MCF 10A (cell line): ENCODE results near the gene SLC22A23. TPM values are rescaled to one million over a fixed set of nuclear protein-coding genes. Genes with fewer than 3 reads are reported as not detected.

Source experiments
- BruUV-seq: library from RNA; stranded (reverse); fragments of 400-500 nt; replicated peaks from 2 replicates; lab custom pipeline; 2021; lab: Mats Ljungman, UMichigan
- CTCF ChIA-PET: fragments of 300-600 bp; sonication (Branson Sonifier 250); formaldehyde crosslinking; extraction: SDS; loops from one replicate; lab custom pipeline; 2021; ENCODE audit warnings: antibody characterized with exemption, inconsistent platforms; lab: Yijun Ruan, JAX
- POLR2A ChIA-PET: fragments of 300-600, 350-650 bp; sonication (Branson Sonifier 250); formaldehyde crosslinking; extraction: SDS; loops from one replicate; lab custom pipeline; 2020; ENCODE audit warnings: antibody characterized with exemption, inconsistent platforms; lab: Yijun Ruan, JAX
- DNase-seq: peaks from one replicate; pipeline ENCODE4 v3.0.0-alpha.2; 2018; ENCODE audit not compliant: unreplicated experiment
- H3K27ac Mint-ChIP-seq: one replicate; pipeline ENCODE4 v1.8.0; 2022; ENCODE audit warnings: mild to moderate bottlenecking, low read depth, mixed read lengths; ENCODE audit not compliant: unreplicated experiment
- H3K27me3 Mint-ChIP-seq: one replicate; pipeline ENCODE4 v1.8.0; 2022; ENCODE audit warnings: mixed read lengths; ENCODE audit not compliant: insufficient read depth, unreplicated experiment
- H3K36me3 Mint-ChIP-seq: one replicate; pipeline ENCODE4 v1.8.0; 2022; ENCODE audit warnings: mild to moderate bottlenecking, moderate library complexity, mixed read lengths; ENCODE audit not compliant: insufficient read depth, unreplicated experiment
- H3K4me1 Mint-ChIP-seq: one replicate; pipeline ENCODE4 v1.8.0; 2022; ENCODE audit warnings: mixed read lengths; ENCODE audit not compliant: insufficient read depth, unreplicated experiment
- H3K4me3 Mint-ChIP-seq: one replicate; pipeline ENCODE4 v1.8.0; 2022; ENCODE audit warnings: mild to moderate bottlenecking, moderate library complexity, mixed read lengths; ENCODE audit not compliant: unreplicated experiment
- H3K9me3 Mint-ChIP-seq: one replicate; pipeline ENCODE4 v1.8.0; 2022; ENCODE audit warnings: mixed read lengths; ENCODE audit not compliant: unreplicated experiment
- intact Hi-C: fragments of 100-400 bp; cut with micrococcal nuclease; formaldehyde crosslinking; loops from 2 replicates; pipeline ENCODE4 v1.14.1; 2022
- total RNA-seq: library from RNA; stranded (reverse); gene quantifications from 2 replicates; pipeline ENCODE4 v1.2.3, GENCODE V29; 2022
- TF ChIP-seq, protein P1 (sequence below): fragments of 200-600 bp; IDR thresholded peaks from one replicate; pipeline ENCODE4 v1.8.0; 2022; ENCODE audit warnings: antibody characterized with exemption, mild to moderate bottlenecking; ENCODE audit not compliant: unreplicated experiment

Gene SLC22A23
- total RNA-seq, 1 experiment from 2014 or later: 11.9 TPM

GRCh38 chr6:3384241-3385143 lies 72.4 kb downstream of the SLC22A23 start:
- TF ChIP-seq, protein P1, sequence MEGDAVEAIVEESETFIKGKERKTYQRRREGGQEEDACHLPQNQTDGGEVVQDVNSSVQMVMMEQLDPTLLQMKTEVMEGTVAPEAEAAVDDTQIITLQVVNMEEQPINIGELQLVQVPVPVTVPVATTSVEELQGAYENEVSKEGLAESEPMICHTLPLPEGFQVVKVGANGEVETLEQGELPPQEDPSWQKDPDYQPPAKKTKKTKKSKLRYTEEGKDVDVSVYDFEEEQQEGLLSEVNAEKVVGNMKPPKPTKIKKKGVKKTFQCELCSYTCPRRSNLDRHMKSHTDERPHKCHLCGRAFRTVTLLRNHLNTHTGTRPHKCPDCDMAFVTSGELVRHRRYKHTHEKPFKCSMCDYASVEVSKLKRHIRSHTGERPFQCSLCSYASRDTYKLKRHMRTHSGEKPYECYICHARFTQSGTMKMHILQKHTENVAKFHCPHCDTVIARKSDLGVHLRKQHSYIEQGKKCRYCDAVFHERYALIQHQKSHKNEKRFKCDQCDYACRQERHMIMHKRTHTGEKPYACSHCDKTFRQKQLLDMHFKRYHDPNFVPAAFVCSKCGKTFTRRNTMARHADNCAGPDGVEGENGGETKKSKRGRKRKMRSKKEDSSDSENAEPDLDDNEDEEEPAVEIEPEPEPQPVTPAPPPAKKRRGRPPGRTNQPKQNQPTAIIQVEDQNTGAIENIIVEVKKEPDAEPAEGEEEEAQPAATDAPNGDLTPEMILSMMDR: no peak
- ChIA-PET POLR2A (no interaction called here), CTCF (interaction anchor here (0.7 to 0.8 kb wide), 2 partner anchors 9 to 70 kb away, joined by 3 to 5 read pairs; no protein-coding TSS in a partner anchor)
- no TSS peak for BruUV-seq
- DNase-seq: no peak
- H3K9me3 Mint-ChIP-seq: no peaks in the 10 kb centered on the region
- intact Hi-C loops: no loop called here
- H3K4me1 Mint-ChIP-seq: peaks cover 36% of the 10 kb centered on the region
- H3K4me3 Mint-ChIP-seq: no peak overlapping the region
- peaks cover 6% of the 10 kb centered on the region for H3K36me3 Mint-ChIP-seq
- no peaks in the 10 kb centered on the region for H3K27me3 Mint-ChIP-seq
- H3K27ac Mint-ChIP-seq: no peak overlapping the region

- Mint-ChIP-seq H3K27ac (no peak overlapping the region), H3K36me3 (peaks cover 6% of the 10 kb centered on the region)
- intact Hi-C loops: no loop called here
These were observed 73.3 kb downstream of the SLC22A23 start for GRCh38 chr6:3383525-3383924.

GRCh38 chr6:3382326-3383279 lies 74.2 kb downstream of the SLC22A23 start:
- BruUV-seq: no TSS peak
- TF ChIP-seq, protein P1: no peak
- Mint-ChIP-seq H3K27me3 (no peaks in the 10 kb centered on the region), H3K4me3 (no peak overlapping the region), H3K4me1 (peaks cover 28% of the 10 kb centered on the region), H3K9me3 (no peaks in the 10 kb centered on the region), H3K27ac (no peak overlapping the region), H3K36me3 (peaks cover 5% of the 10 kb centered on the region)
- ChIA-PET POLR2A (interaction anchor here (0.6 to 1.4 kb wide), 3 partner anchors 14 to 100 kb away, joined by 3 to 4 read pairs (median 4); no protein-coding TSS in a partner anchor), CTCF (interaction anchor here (0.7 to 0.9 kb wide), 2 partner anchors 20 to 221 kb away, joined by 3 to 4 read pairs; no protein-coding TSS in a partner anchor)
- peak; percentile 90 for DNase-seq
- intact Hi-C loops: no loop called here

More at GRCh38 chr6:3383525-3383924, 73.3 kb downstream of the SLC22A23 start:
- peak; percentile 57 for DNase-seq
- ChIA-PET CTCF (interaction anchor here (0.7 to 0.9 kb wide), 3 partner anchors 8 to 71 kb away, joined by 3 to 5 read pairs (median 4); no protein-coding TSS in a partner anchor), POLR2A (interaction anchor here (0.6 kb wide), 1 partner anchor 38 kb away, joined by 4 read pairs; no protein-coding TSS in a partner anchor)
- no peak overlapping the region for H3K4me3 Mint-ChIP-seq
- no peaks in the 10 kb centered on the region for H3K27me3 Mint-ChIP-seq
- BruUV-seq: no TSS peak
- TF ChIP-seq, protein P1: no peak
- peaks cover 34% of the 10 kb centered on the region for H3K4me1 Mint-ChIP-seq
- H3K9me3 Mint-ChIP-seq: no peaks in the 10 kb centered on the region
